HepG2 (cell line): Measurements from ENCODE around the gene LILRB3. TPM values are rescaled to one million over a fixed set of nuclear protein-coding genes. Genes with fewer than 3 reads are reported as not detected.
"Not testable (repeated sequence)": the region's sequence is repeated elsewhere in the genome, so short reads cannot be mapped to it uniquely, and the experiment has no call there.

ENCODE experiments used
- ATAC-seq: fragments of 200-7000 bp; cut with Tn5 transposase; 3 replicates; pipeline ENCODE4 v1.9.1; 2020; ENCODE audit warnings: mild to moderate bottlenecking, moderate library complexity
- BruUV-seq: library from RNA; stranded (reverse); fragments of 400-500 nt; replicated peaks from 2 replicates; lab custom pipeline; 2021; lab: Mats Ljungman, UMichigan
- CTCF ChIA-PET: fragments of 300-600 bp; formaldehyde crosslinking; extraction: SDS; loops from one replicate; lab custom pipeline; 2021; ENCODE audit warnings: low total read pairs, inconsistent platforms, low intra/inter-chr PET ratio; lab: Yijun Ruan, JAX
- POLR2A ChIA-PET: fragments of 350-600 bp; sonication (Branson Sonifier 250); formaldehyde crosslinking; loops from one replicate; lab custom pipeline; 2020; ENCODE audit warnings: antibody characterized with exemption, inconsistent platforms; lab: Yijun Ruan, JAX
- DNase-seq: peaks from one replicate; pipeline ENCODE4 v3.0.0-alpha.2; 2015; ENCODE audit warnings: low spot score
- FAIRE-seq: peaks from 3 replicates; lab custom pipeline; 2011; peaks lifted over from hg19 to GRCh38; lab: Jason Lieb, UNC
- H2AFZ ChIP-seq: one replicate; pipeline ENCODE4 v1.6.1; 2011; ENCODE audit warnings: low read length, inconsistent platforms
- H3K27ac ChIP-seq: fragments of 300-600 bp; 3 replicates; pipeline ENCODE4 v1.8.0; 2011; ENCODE audit warnings: mixed run types, mild to moderate bottlenecking, mixed read lengths, low read length, inconsistent platforms; ENCODE audit not compliant: insufficient read depth; ENCODE audit errors: extremely low read length
- H3K27me3 ChIP-seq, 2 experiments: fragments of 200-600 bp in 1 of 2; 2 replicates in 1 of 2; 3 replicates in 1 of 2; pipeline versions ENCODE4 v1.6.0 to v1.8.0; 2011; ENCODE audit warnings: low read length in 2 of 2, mild to moderate bottlenecking in 2 of 2, moderate library complexity in 2 of 2, inconsistent platforms in 1 of 2; ENCODE audit not compliant: insufficient read depth in 2 of 2, control insufficient read depth in 1 of 2
- H3K36me3 ChIP-seq, 2 experiments: fragments of 200-600 bp in 1 of 2; replicated peaks in 1 of 2; 2 replicates in 1 of 2; 3 replicates in 1 of 2; pipeline versions ENCODE4 v1.5.1 to v1.8.0; 2011; ENCODE audit warnings: low read length in 2 of 2, inconsistent platforms in 1 of 2; ENCODE audit not compliant: insufficient read depth in 2 of 2, control insufficient read depth in 1 of 2
- H3K4me1 ChIP-seq: 2 replicates; pipeline ENCODE4 v1.5.1; 2012; ENCODE audit warnings: low read length, inconsistent platforms; ENCODE audit not compliant: insufficient read depth
- H3K4me2 ChIP-seq: 2 replicates; pipeline ENCODE4 v1.6.0; 2011; ENCODE audit warnings: low read depth, low read length, inconsistent platforms
- H3K4me3 ChIP-seq, 3 experiments: fragments of 200-600 bp in 1 of 3; sonication (generic), shearing (Covaris generic) in 1 of 3; replicated peaks in 1 of 3; 2 replicates each; pipeline ENCODE4 v1.5.1; 2011 to 2016; ENCODE audit warnings: low read length in 3 of 3, inconsistent platforms in 2 of 3, low read depth in 2 of 3, mild to moderate bottlenecking in 2 of 3, control low read depth in 1 of 3, mixed read lengths in 1 of 3; ENCODE audit not compliant: insufficient read depth in 1 of 3
- H3K79me2 ChIP-seq: one replicate; pipeline ENCODE4 v1.6.1; 2011; ENCODE audit warnings: low read length, inconsistent platforms; ENCODE audit not compliant: insufficient read depth
- H3K9ac ChIP-seq: 2 replicates; pipeline ENCODE4 v1.6.0; 2011; ENCODE audit warnings: mild to moderate bottlenecking, low read depth, low read length, inconsistent platforms; ENCODE audit not compliant: insufficient read depth
- H3K9me3 ChIP-seq: 2 replicates; pipeline ENCODE4 v1.5.1; 2012; ENCODE audit warnings: mild to moderate bottlenecking, low read length
- H4K20me1 ChIP-seq: 2 replicates; pipeline ENCODE4 v1.6.0; 2011; ENCODE audit warnings: inconsistent platforms, mild to moderate bottlenecking, low read length, moderate library complexity; ENCODE audit not compliant: insufficient read depth
- WGBS: methylation state at CpG from one replicate; pipeline ENCODE4 v1.1.6; 2017; ENCODE audit warnings: low lambda C conversion rate; 5-methylcytosine and 5-hydroxymethylcytosine counted together
- in situ Hi-C: cut with HindIII; loops from 2 replicates; pipeline ENCODE4 v1.10.0; 2017; ENCODE audit warnings: low pct_unique_long_range_greater_than_20kb; ENCODE audit not compliant: extremely low pct_ligation_motif_present
- intact Hi-C: fragments of 100-400 bp; cut with micrococcal nuclease; formaldehyde crosslinking; loops from one replicate; pipeline ENCODE4 v1.10.0; 2022; ENCODE audit not compliant: unreplicated experiment
- polyA plus RNA-seq, 8 experiments: library from polyadenylated mRNA; depleted of rRNA in 3 of 8; stranded (reverse) in 7 of 8; unstranded in 1 of 8; fragments of >200 nt; fragmentation: Illumina TruSeq in 4 of 8; extraction: Trizol in 4 of 8; gene quantifications; 2 replicates each; pipeline versions ENCODE4 v1.2.1 to v1.2.3, GENCODE V29; 2011 to 2016; ENCODE audit warnings: low read depth in 4 of 8, missing spikeins in 1 of 8, mixed read lengths in 1 of 8; ENCODE audit not compliant: insufficient read depth in 1 of 8
- total RNA-seq, 5 experiments: library from RNA; depleted of rRNA; stranded (reverse); fragments of >200 nt; fragmentation: Illumina TruSeq; extraction: Trizol; gene quantifications; 2 replicates each; pipeline ENCODE4 v1.2.3, GENCODE V29; 2016; ENCODE audit warnings: low read depth in 1 of 5

The LILRB3 gene
- total and polyA plus RNA-seq, 2 of the 13 experiments (the other 11 are each of a cell fraction or from before 2014, with no cell fraction given): 0.22 TPM; not detected in 1

- H3K79me2 ChIP-seq, POLR2A ChIA-PET, in situ Hi-C loops, DNase-seq, BruUV-seq, ATAC-seq, H3K9me3 ChIP-seq, H3K4me2 ChIP-seq, CTCF ChIA-PET, H3K36me3 ChIP-seq, intact Hi-C loops, FAIRE-seq, H3K4me3 ChIP-seq, H4K20me1 ChIP-seq, H3K27ac ChIP-seq, H2AFZ ChIP-seq, H3K9ac ChIP-seq: not testable (repeated sequence)
- Histone ChIP-seq H3K27me3 (peaks cover 3 to 20% of the 10 kb centered on the region in 2 experiments; a peak in 4 of 5 replicates), H3K4me1 (peaks cover 18% of the 10 kb centered on the region)
- 100% methylated on average over 1 of the region's 7 CpGs for WGBS
Observed at GRCh38 chr19:54221947-54222346, 860 bp downstream of the LILRB3 start.

- H3K79me2 ChIP-seq, in situ Hi-C loops, FAIRE-seq, H3K9ac ChIP-seq, BruUV-seq, H3K36me3 ChIP-seq, H3K4me3 ChIP-seq, H3K27ac ChIP-seq, H2AFZ ChIP-seq, DNase-seq, H3K9me3 ChIP-seq, ATAC-seq, H3K4me2 ChIP-seq, CTCF ChIA-PET, H4K20me1 ChIP-seq, intact Hi-C loops, POLR2A ChIA-PET: not testable (repeated sequence)
- Histone ChIP-seq H3K4me1 (peaks cover 21% of the 10 kb centered on the region), H3K27me3 (peaks cover 3 to 13% of the 10 kb centered on the region in 2 experiments; a peak in 4 of 5 replicates)
- 29% methylated on average over 1 of the region's 5 CpGs for WGBS
Observed at GRCh38 chr19:54219702-54220101, 3.1 kb downstream of the LILRB3 start.
